ENCODE data around the gene C5AR2. TPM values are rescaled to one million over a fixed set of nuclear protein-coding genes. Genes with fewer than 3 reads are reported as not detected.
A peak's percentile ranks its signal among the peaks of the same experiment; 100 is the strongest.
"Not testable (repeated sequence)": the region's sequence is repeated elsewhere in the genome, so short reads cannot be mapped to it uniquely, and the experiment has no call there.

The C5AR2 gene
- total and polyA plus RNA-seq, 2 donors: 0.52 to 0.78 TPM

GRCh38 chr19:47339196-47339880 is 7.4 kb downstream of the C5AR2 start:
- Histone ChIP-seq H3K9me3 (ENCODE audit: control insufficient read depth in 2 of 2, insufficient read depth in 1 of 2, low read length in 1 of 2) (peaks cover 0 to 1% of the 10 kb centered on the region in 2 donors), H3K4me1 (ENCODE audit: control insufficient read depth in 2 of 2, insufficient read depth in 2 of 2, low read length in 2 of 2) (peaks cover 0 to 7% of the 10 kb centered on the region in 2 donors), H3K27me3 (ENCODE audit: control insufficient read depth in 2 of 2, insufficient read depth in 1 of 2, low read length in 1 of 2) (no peaks in the 10 kb centered on the region), H3K27ac (ENCODE audit: low read depth in 1 of 2, low read length in 1 of 2) (no peak overlapping the region), H3K4me3 (ENCODE audit: low read length in 2 of 2) (no peak overlapping the region), H3K36me3 (ENCODE audit: control insufficient read depth in 2 of 2, insufficient read depth in 2 of 2, low read length in 1 of 2) (no peaks in the 10 kb centered on the region)
- WGBS: 94% methylated on average over 10 of the region's 10 CpGs
- no peak for DNase-seq (ENCODE audit: low read depth in 6 of 9, low spot score in 9 of 9)

- WGBS: 97% methylated on average over 29 of the region's 29 CpGs
- Histone ChIP-seq H3K27me3 (ENCODE audit: control insufficient read depth in 2 of 2, insufficient read depth in 1 of 2, low read length in 1 of 2) (no peaks in the 10 kb centered on the region), H3K36me3 (ENCODE audit: control insufficient read depth in 2 of 2, insufficient read depth in 2 of 2, low read length in 1 of 2) (no peaks in the 10 kb centered on the region), H3K4me1 (ENCODE audit: control insufficient read depth in 2 of 2, insufficient read depth in 2 of 2, low read length in 2 of 2) (peaks cover 0 to 7% of the 10 kb centered on the region in 2 donors), H3K4me3 (ENCODE audit: low read length in 2 of 2) (no peak overlapping the region), H3K9me3 (ENCODE audit: control insufficient read depth in 2 of 2, insufficient read depth in 1 of 2, low read length in 1 of 2) (peaks cover 0 to 1% of the 10 kb centered on the region in 2 donors), H3K27ac (ENCODE audit: low read depth in 1 of 2, low read length in 1 of 2) (no peak overlapping the region)
- DNase-seq (ENCODE audit: low read depth in 6 of 9, low spot score in 9 of 9): no peak
These were observed 8.7 kb downstream of the C5AR2 start for GRCh38 chr19:47340477-47341208.

GRCh38 chr19:47341734-47342133 is 9.8 kb downstream of the C5AR2 start:
- Histone ChIP-seq H3K27ac (ENCODE audit: low read depth in 1 of 2, low read length in 1 of 2) (no peak overlapping the region), H3K4me3 (ENCODE audit: low read length in 2 of 2) (no peak overlapping the region), H3K4me1 (ENCODE audit: control insufficient read depth in 2 of 2, insufficient read depth in 2 of 2, low read length in 2 of 2) (peaks cover 0 to 3% of the 10 kb centered on the region in 2 donors), H3K27me3 (ENCODE audit: control insufficient read depth in 2 of 2, insufficient read depth in 1 of 2, low read length in 1 of 2) (no peaks in the 10 kb centered on the region), H3K36me3 (ENCODE audit: control insufficient read depth in 2 of 2, insufficient read depth in 2 of 2, low read length in 1 of 2) (no peaks in the 10 kb centered on the region), H3K9me3 (ENCODE audit: control insufficient read depth in 2 of 2, insufficient read depth in 1 of 2, low read length in 1 of 2) (peaks cover 0 to 1% of the 10 kb centered on the region in 2 donors)
- no peak for DNase-seq (ENCODE audit: low read depth in 6 of 9, low spot score in 9 of 9)
- WGBS: 94% methylated on average over 4 of the region's 4 CpGs

GRCh38 chr19:47343194-47343802 is 11.3 kb downstream of the C5AR2 start:
- Histone ChIP-seq H3K36me3 (ENCODE audit: control insufficient read depth in 2 of 2, insufficient read depth in 2 of 2, low read length in 1 of 2) (no peaks in the 10 kb centered on the region), H3K27me3 (ENCODE audit: control insufficient read depth in 2 of 2, insufficient read depth in 1 of 2, low read length in 1 of 2) (no peaks in the 10 kb centered on the region), H3K9me3 (ENCODE audit: control insufficient read depth in 2 of 2, insufficient read depth in 1 of 2, low read length in 1 of 2) (peaks cover 0 to 1% of the 10 kb centered on the region in 2 donors), H3K4me1 (ENCODE audit: control insufficient read depth in 2 of 2, insufficient read depth in 2 of 2, low read length in 2 of 2) (no peaks in the 10 kb centered on the region), H3K27ac (ENCODE audit: low read depth in 1 of 2, low read length in 1 of 2) (no peak overlapping the region), H3K4me3 (ENCODE audit: low read length in 2 of 2) (no peak overlapping the region)
- no peak for DNase-seq (ENCODE audit: low read depth in 6 of 9, low spot score in 9 of 9)
- 94% methylated on average over 11 of the region's 11 CpGs for WGBS

- Histone ChIP-seq H3K9me3 (ENCODE audit: control insufficient read depth in 2 of 2, insufficient read depth in 1 of 2, low read length in 1 of 2) (peaks cover 0 to 1% of the 10 kb centered on the region in 2 donors), H3K27ac (ENCODE audit: low read depth in 1 of 2, low read length in 1 of 2) (no peak overlapping the region), H3K36me3 (ENCODE audit: control insufficient read depth in 2 of 2, insufficient read depth in 2 of 2, low read length in 1 of 2) (no peaks in the 10 kb centered on the region), H3K27me3 (ENCODE audit: control insufficient read depth in 2 of 2, insufficient read depth in 1 of 2, low read length in 1 of 2) (no peaks in the 10 kb centered on the region), H3K4me3 (ENCODE audit: low read length in 2 of 2) (no peak overlapping the region), H3K4me1 (ENCODE audit: control insufficient read depth in 2 of 2, insufficient read depth in 2 of 2, low read length in 2 of 2) (peaks cover 0 to under 1% of the 10 kb centered on the region in 2 donors)
- no peak for DNase-seq (ENCODE audit: low read depth in 6 of 9, low spot score in 9 of 9)
- WGBS: 91% methylated on average over 1 of the region's 1 CpG
These were observed 12.4 kb downstream of the C5AR2 start for GRCh38 chr19:47344425-47344824.

- H3K27ac ChIP-seq (ENCODE audit: low read depth in 1 of 2, low read length in 1 of 2); DNase-seq (ENCODE audit: low read depth in 6 of 9, low spot score in 9 of 9); H3K4me3 ChIP-seq (ENCODE audit: low read length in 2 of 2); H3K9me3 ChIP-seq (ENCODE audit: control insufficient read depth in 2 of 2, insufficient read depth in 1 of 2, low read length in 1 of 2); H3K27me3 ChIP-seq (ENCODE audit: control insufficient read depth in 2 of 2, insufficient read depth in 1 of 2, low read length in 1 of 2); H3K36me3 ChIP-seq (ENCODE audit: control insufficient read depth in 2 of 2, insufficient read depth in 2 of 2, low read length in 1 of 2): not testable (repeated sequence)
- WGBS: 97% methylated on average over 6 of the region's 6 CpGs
- H3K4me1 ChIP-seq (ENCODE audit: control insufficient read depth in 2 of 2, insufficient read depth in 2 of 2, low read length in 2 of 2): peaks cover 8 to 10% of the 10 kb centered on the region in 2 donors
These were observed 14.0 kb downstream of the C5AR2 start for GRCh38 chr19:47346024-47346423.

GRCh38 chr19:47348819-47349795 is 17.1 kb downstream of the C5AR2 start, which contains the start of gene DHX34:
TSS of gene DHX34 (plus strand) at chr19:47349315. CDS start at chr19:47353031, 3,716 bp downstream.
- WGBS: 5% methylated on average over 63 of the region's 63 CpGs
- Histone ChIP-seq H3K4me1 (ENCODE audit: control insufficient read depth in 2 of 2, insufficient read depth in 2 of 2, low read length in 2 of 2) (peaks cover 8 to 10% of the 10 kb centered on the region in 2 donors), H3K27ac (ENCODE audit: low read depth in 1 of 2, low read length in 1 of 2) (peak within 1 kb of the TSS in 1 of 2 donors; percentile 84), H3K4me3 (ENCODE audit: low read length in 2 of 2) (peak within 1 kb of the TSS; percentile 52 to 72), H3K9me3 (ENCODE audit: control insufficient read depth in 2 of 2, insufficient read depth in 1 of 2, low read length in 1 of 2) (no peaks in the 10 kb centered on the region), H3K27me3 (ENCODE audit: control insufficient read depth in 2 of 2, insufficient read depth in 1 of 2, low read length in 1 of 2) (no peaks in the 10 kb centered on the region), H3K36me3 (ENCODE audit: control insufficient read depth in 2 of 2, insufficient read depth in 2 of 2, low read length in 1 of 2) (peaks cover 11 to 14% of the 10 kb centered on the region in 2 donors)
- peak; percentile 95 to 99 (median 98) for DNase-seq (ENCODE audit: low read depth in 6 of 9, low spot score in 9 of 9)

- Histone ChIP-seq H3K27me3 (ENCODE audit: control insufficient read depth in 2 of 2, insufficient read depth in 1 of 2, low read length in 1 of 2) (no peaks in the 10 kb centered on the region), H3K36me3 (ENCODE audit: control insufficient read depth in 2 of 2, insufficient read depth in 2 of 2, low read length in 1 of 2) (peaks cover 14 to 23% of the 10 kb centered on the region in 2 donors), H3K4me1 (ENCODE audit: control insufficient read depth in 2 of 2, insufficient read depth in 2 of 2, low read length in 2 of 2) (peaks cover 8 to 10% of the 10 kb centered on the region in 2 donors), H3K27ac (ENCODE audit: low read depth in 1 of 2, low read length in 1 of 2) (no peak overlapping the region), H3K4me3 (ENCODE audit: low read length in 2 of 2) (no peak overlapping the region), H3K9me3 (ENCODE audit: control insufficient read depth in 2 of 2, insufficient read depth in 1 of 2, low read length in 1 of 2) (no peaks in the 10 kb centered on the region)
- DNase-seq (ENCODE audit: low read depth in 6 of 9, low spot score in 9 of 9): no peak
- WGBS: 97% methylated on average over 6 of the region's 6 CpGs
These were observed 18.7 kb downstream of the C5AR2 start for GRCh38 chr19:47350630-47351029.
